CD4-positive, CD25-positive, alpha-beta regulatory T cell (primary cell): ENCODE measurements around the gene KCND1. TPM values are rescaled to one million over a fixed set of nuclear protein-coding genes. Genes with fewer than 3 reads are reported as not detected.
A peak's percentile ranks its signal among the peaks of the same experiment; 100 is the strongest.

ENCODE experiments used
- ATAC-seq, 2 donors: fragments of 150-1000 bp; cut with Tn5 transposase; one replicate each; pipeline ENCODE4 v1.10.0; 2021; ENCODE audit warnings: low read depth in 2 of 2, moderate number of reproducible peaks in 2 of 2, moderate library complexity in 1 of 2
- DNase-seq, 3 donors: peaks; one replicate each; pipeline versions ENCODE4 v3.0.0 to v3.0.0-alpha.2; 2012 to 2022; ENCODE audit warnings: mixed read lengths in 1 of 3
- H3K27ac ChIP-seq: one replicate; pipeline ENCODE4 v1.7.0; 2013; ENCODE audit warnings: mild to moderate bottlenecking, low read length; ENCODE audit not compliant: insufficient read depth, poor library complexity, severe bottlenecking
- H3K27me3 ChIP-seq: one replicate; pipeline ENCODE4 v1.7.0; 2013; ENCODE audit warnings: low read length; ENCODE audit not compliant: control insufficient read depth, insufficient read depth
- H3K36me3 ChIP-seq: one replicate; pipeline ENCODE4 v1.7.0; 2013; ENCODE audit warnings: mild to moderate bottlenecking, low read length, moderate library complexity; ENCODE audit not compliant: control insufficient read depth, insufficient read depth
- H3K4me1 ChIP-seq: 2 replicates; pipeline ENCODE4 v1.7.0; 2013; ENCODE audit warnings: mild to moderate bottlenecking, low read length; ENCODE audit not compliant: insufficient read depth, control insufficient read depth, poor library complexity, severe bottlenecking
- H3K4me3 ChIP-seq: one replicate; pipeline ENCODE4 v1.7.0; 2013; ENCODE audit warnings: low read depth, mild to moderate bottlenecking, low read length, moderate library complexity
- H3K9me3 ChIP-seq, 2 experiments: 1 replicate in 1 of 2; 2 replicates in 1 of 2; pipeline ENCODE4 v1.7.0; 2013; ENCODE audit warnings: low read length in 2 of 2, mild to moderate bottlenecking in 1 of 2, moderate library complexity in 1 of 2; ENCODE audit not compliant: control insufficient read depth in 2 of 2
- H3K27ac Mint-ChIP-seq, 3 donors: one replicate each; pipeline ENCODE4 v1.8.0; 2020 to 2022; ENCODE audit warnings: mild to moderate bottlenecking in 3 of 3, mixed read lengths in 3 of 3, moderate library complexity in 2 of 3
- H3K27me3 Mint-ChIP-seq: one replicate; pipeline ENCODE4 v1.8.0; 2022; ENCODE audit warnings: mild to moderate bottlenecking, mixed read lengths
- H3K36me3 Mint-ChIP-seq: one replicate; pipeline ENCODE4 v1.8.0; 2020; ENCODE audit warnings: mixed read lengths
- H3K4me1 Mint-ChIP-seq, 4 donors: one replicate each; pipeline ENCODE4 v1.8.0; 2020 to 2022; ENCODE audit warnings: mixed read lengths in 4 of 4, mild to moderate bottlenecking in 1 of 4
- H3K4me3 Mint-ChIP-seq, 4 donors: one replicate each; pipeline ENCODE4 v1.8.0; 2020 to 2022; ENCODE audit warnings: mild to moderate bottlenecking in 4 of 4, mixed read lengths in 4 of 4, moderate library complexity in 3 of 4
- H3K9me3 Mint-ChIP-seq, 7 donors: one replicate each; pipeline ENCODE4 v1.8.0; 2020 to 2022; ENCODE audit warnings: mixed read lengths in 7 of 7, mild to moderate bottlenecking in 3 of 7, moderate library complexity in 2 of 7
- polyA plus RNA-seq, 4 donors: library from polyadenylated mRNA; unstranded; fragments of 300-500 nt; fragmentation: Illumina TruSeq; gene quantifications; one replicate each; pipeline ENCODE4 v1.2.3, GENCODE V29; 2021
- total RNA-seq: library from RNA; stranded (reverse); gene quantifications from one replicate; pipeline ENCODE4 v1.2.3, GENCODE V29; 2022

Gene KCND1
- total and polyA plus RNA-seq, 5 donors from 2014 or later = 0.05 to 2.3 (median 0.09) TPM

GRCh38 chrX:48914593-48915493 is 56.8 kb downstream of the KCND1 start:
- Histone ChIP-seq H3K27me3 (no peaks in the 10 kb centered on the region), H3K27ac (peak overlapping the region; percentile 89), H3K4me1 (peaks cover 45% of the 10 kb centered on the region), H3K4me3 (peak overlapping the region; percentile 96), H3K9me3 (no peaks in the 10 kb centered on the region), H3K36me3 (peaks cover 49% of the 10 kb centered on the region)
- Mint-ChIP-seq H3K27me3 (peaks cover 15% of the 10 kb centered on the region), H3K9me3 (no peaks in the 10 kb centered on the region), H3K27ac (peak overlapping the region; percentile 48 to 95 (median 81)), H3K4me3 (peak overlapping the region; percentile 94 to 97 (median 96)), H3K36me3 (peaks cover 40% of the 10 kb centered on the region), H3K4me1 (peaks cover 0 to 77% (median 20%) of the 10 kb centered on the region in 4 donors)
- ATAC-seq (no peak), DNase-seq (peak in 1 of 3 donors; percentile 12)

DNA sequence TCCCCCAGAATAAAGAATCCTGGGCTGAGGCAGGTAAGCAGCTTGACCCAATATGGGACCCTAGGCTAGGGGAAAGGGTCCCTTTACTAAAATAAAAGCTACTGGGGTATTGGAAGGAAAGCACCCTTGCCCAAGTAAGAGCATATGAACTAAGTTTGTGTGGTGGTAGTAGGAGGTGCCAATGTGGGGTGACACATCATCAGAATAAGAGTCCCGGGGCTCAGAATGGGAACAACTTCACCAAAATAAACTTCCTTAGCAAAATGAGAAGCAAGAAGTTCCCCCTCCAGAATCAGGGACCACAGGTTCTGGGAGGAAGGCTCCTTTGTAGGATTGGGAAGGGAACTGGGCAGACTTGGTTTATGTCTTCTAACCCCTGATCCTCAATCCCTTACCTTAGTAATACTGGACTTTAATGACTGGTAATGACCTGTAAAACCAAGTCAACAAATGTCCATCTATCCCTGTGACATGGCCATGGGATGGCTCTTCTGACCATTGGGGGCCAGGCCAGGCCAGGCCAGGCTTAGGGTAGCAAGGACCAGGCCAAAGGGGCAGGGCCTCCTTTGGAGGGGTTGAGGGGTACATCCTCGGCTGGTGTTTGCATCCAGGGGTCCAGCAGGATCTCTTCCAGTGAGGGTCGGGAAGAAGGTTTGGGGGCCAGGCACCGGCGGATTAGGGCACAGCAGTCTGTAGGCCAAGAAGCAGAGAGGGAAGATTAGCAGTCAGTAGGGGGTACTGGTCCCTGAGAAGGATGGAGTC is 57.9 kb downstream of the KCND1 start:
- Histone ChIP-seq H3K36me3 (peaks cover 49% of the 10 kb centered on the region), H3K9me3 (no peaks in the 10 kb centered on the region), H3K27ac (peak overlapping the region; percentile 89), H3K27me3 (no peaks in the 10 kb centered on the region), H3K4me3 (peak overlapping the region; percentile 96), H3K4me1 (peaks cover 36% of the 10 kb centered on the region)
- Mint-ChIP-seq H3K27ac (peak overlapping the region; percentile 51 to 95 (median 60)), H3K27me3 (peaks cover 15% of the 10 kb centered on the region), H3K9me3 (no peaks in the 10 kb centered on the region), H3K36me3 (peaks cover 41% of the 10 kb centered on the region), H3K4me3 (peak overlapping the region; percentile 94 to 97 (median 96)), H3K4me1 (peaks cover 0 to 68% (median 20%) of the 10 kb centered on the region in 4 donors)
- no peak for ATAC-seq
- DNase-seq = peak in 1 of 3 donors; percentile 21

GRCh38 chrX:48911412-48912182 is 60.0 kb downstream of the KCND1 start, which contains the start of gene SLC35A2:
SLC35A2 (minus strand) TSS chrX:48911646; CDS start chrX:48911636, 10 bp downstream.
- peaks cover 0 to 57% (median 17%) of the 10 kb centered on the region in 4 donors for H3K4me1 Mint-ChIP-seq
- peak within 1 kb of the TSS; percentile 89 for H3K27ac ChIP-seq
- no peaks in the 10 kb centered on the region for H3K27me3 ChIP-seq
- H3K9me3 Mint-ChIP-seq = peaks cover 0 to 2% (median 0%) of the 10 kb centered on the region in 7 donors
- ATAC-seq (peak; percentile 63 to 67), DNase-seq (peak; percentile 85 to 91 (median 90))
- H3K27me3 Mint-ChIP-seq = peaks cover 11% of the 10 kb centered on the region
- H3K36me3 ChIP-seq = peaks cover 39% of the 10 kb centered on the region
- H3K9me3 ChIP-seq = no peaks in the 10 kb centered on the region
- peaks cover 34% of the 10 kb centered on the region for H3K36me3 Mint-ChIP-seq
- peak within 1 kb of the TSS; percentile 96 for H3K4me3 ChIP-seq
- H3K27ac Mint-ChIP-seq = peak within 1 kb of the TSS; percentile 89 to 97 (median 92)
- H3K4me1 ChIP-seq = peaks cover 36% of the 10 kb centered on the region
- peak within 1 kb of the TSS; percentile 88 to 97 (median 94) for H3K4me3 Mint-ChIP-seq

Other genes with a start within 250 kb of the KCND1 start
- not detected for gene GLOD5, start 210.1 kb downstream of the KCND1 start, total RNA-seq
- not detected for gene GLOD5, start 210.1 kb downstream of the KCND1 start, polyA plus RNA-seq
- 0.67 TPM for gene GATA1, start 185.3 kb downstream of the KCND1 start, total RNA-seq
- not detected for gene GATA1, start 185.3 kb downstream of the KCND1 start, polyA plus RNA-seq
- 86.6 TPM for gene HDAC6, start 169.8 kb downstream of the KCND1 start, total RNA-seq
- 10 to 100 TPM; 12.6 to 22.0 (median 17.7) TPM for gene HDAC6, start 169.8 kb downstream of the KCND1 start, polyA plus RNA-seq
- gene ERAS, start 145.3 kb downstream of the KCND1 start, total RNA-seq = not detected
- gene ERAS, start 145.3 kb downstream of the KCND1 start, polyA plus RNA-seq = not detected
- 2.6 TPM for gene PCSK1N, start 136.2 kb downstream of the KCND1 start, total RNA-seq
- gene PCSK1N, start 136.2 kb downstream of the KCND1 start, polyA plus RNA-seq = 1 to 10 TPM; 1.4 to 9.2 (median 4.4) TPM
- gene TIMM17B, start 74.1 kb downstream of the KCND1 start, total RNA-seq = 31.4 TPM
- gene TIMM17B, start 74.1 kb downstream of the KCND1 start, polyA plus RNA-seq = 10 to 100 TPM; 47.6 to 65.1 (median 55.2) TPM
- 70.0 TPM for gene PQBP1, start 73.9 kb downstream of the KCND1 start, total RNA-seq
- gene PQBP1, start 73.9 kb downstream of the KCND1 start, polyA plus RNA-seq = 10 to 100 TPM; 83.7 to 98.9 (median 95.8) TPM
- 50.0 TPM for gene SLC35A2, start 60.2 kb downstream of the KCND1 start, total RNA-seq
- 10 to 100 TPM in 2 of 4 donors, 1 to 10 TPM in 2; 7.4 to 13.8 (median 9.0) TPM for gene SLC35A2, start 60.2 kb downstream of the KCND1 start, polyA plus RNA-seq
- 391 TPM for gene PIM2, start 52.8 kb downstream of the KCND1 start, total RNA-seq
- 100 to 1,000 TPM; 475 to 549 (median 501) TPM for gene PIM2, start 52.8 kb downstream of the KCND1 start, polyA plus RNA-seq
- 110 TPM for gene OTUD5, start 14.2 kb downstream of the KCND1 start, total RNA-seq
- gene OTUD5, start 14.2 kb downstream of the KCND1 start, polyA plus RNA-seq = 10 to 100 TPM; 20.2 to 38.2 (median 26.4) TPM
- gene GRIPAP1, start 30.4 kb upstream of the KCND1 start, total RNA-seq = 126 TPM
- gene GRIPAP1, start 30.4 kb upstream of the KCND1 start, polyA plus RNA-seq = 10 to 100 TPM in 1 of 4 donors, 1 to 10 TPM in 3; 8.3 to 10.6 (median 9.2) TPM
- gene TFE3, start 71.5 kb upstream of the KCND1 start, total RNA-seq = 44.2 TPM
- gene TFE3, start 71.5 kb upstream of the KCND1 start, polyA plus RNA-seq = 1 to 10 TPM; 3.4 to 5.1 (median 4.4) TPM
- 10.2 TPM for gene CCDC120, start 87.2 kb upstream of the KCND1 start, total RNA-seq
- under 1 TPM; 0.13 to 0.34 (median 0.30) TPM for gene CCDC120, start 87.2 kb upstream of the KCND1 start, polyA plus RNA-seq
- gene PRAF2, start 102.2 kb upstream of the KCND1 start, total RNA-seq = 20.4 TPM
- gene PRAF2, start 102.2 kb upstream of the KCND1 start, polyA plus RNA-seq = 10 to 100 TPM; 40.6 to 49.4 (median 44.0) TPM
- gene WDR45, start 108.0 kb upstream of the KCND1 start, total RNA-seq = 85.6 TPM
- gene WDR45, start 108.0 kb upstream of the KCND1 start, polyA plus RNA-seq = 10 to 100 TPM; 62.8 to 72.1 (median 68.2) TPM
- 17.4 TPM for gene GPKOW, start 151.9 kb upstream of the KCND1 start, total RNA-seq
- 10 to 100 TPM; 34.9 to 43.0 (median 37.7) TPM for gene GPKOW, start 151.9 kb upstream of the KCND1 start, polyA plus RNA-seq
- gene MAGIX, start 190.9 kb upstream of the KCND1 start, total RNA-seq = 0.57 TPM
- 1 to 10 TPM in 1 of 4 donors, under 1 TPM in 3; 0.49 to 1.0 (median 0.62) TPM for gene MAGIX, start 190.9 kb upstream of the KCND1 start, polyA plus RNA-seq
- 141 TPM for gene PLP2, start 200.1 kb upstream of the KCND1 start, total RNA-seq
- 100 to 1,000 TPM; 222 to 354 (median 242) TPM for gene PLP2, start 200.1 kb upstream of the KCND1 start, polyA plus RNA-seq
- gene PRICKLE3, start 214.5 kb upstream of the KCND1 start, total RNA-seq = 7.3 TPM
- 1 to 10 TPM; 2.7 to 4.7 (median 3.5) TPM for gene PRICKLE3, start 214.5 kb upstream of the KCND1 start, polyA plus RNA-seq
- 1.3 TPM for gene SYP, start 228.3 kb upstream of the KCND1 start, total RNA-seq
- under 1 TPM; 0.67 to 0.95 (median 0.84) TPM for gene SYP, start 228.3 kb upstream of the KCND1 start, polyA plus RNA-seq